ENCODE results near the gene OS9.
"Not testable (repeated sequence)": the region's sequence is repeated elsewhere in the genome, so short reads cannot be mapped to it uniquely, and the experiment has no call there.

The OS9 gene

DNA sequence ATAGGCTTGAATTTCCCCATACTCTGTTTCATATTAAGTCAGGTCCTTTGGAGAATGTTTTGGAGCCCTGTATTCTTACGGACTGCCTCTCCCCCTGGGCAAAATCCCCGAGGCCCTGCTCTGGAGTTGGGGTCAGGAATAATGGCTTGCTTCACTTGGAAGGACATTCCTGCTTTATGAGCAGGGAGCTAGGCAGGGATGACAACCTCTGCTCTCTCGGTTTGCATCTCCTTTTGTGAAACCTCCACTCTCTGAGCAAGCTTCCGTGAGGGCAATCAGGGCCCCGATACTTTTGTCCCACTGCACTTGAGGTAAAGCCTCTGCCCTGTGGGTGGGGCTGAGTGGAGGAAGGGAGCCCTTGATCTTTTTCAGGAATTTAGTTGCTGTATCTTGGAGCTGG lies 19.3 kb downstream of the OS9 start:
- no peaks in the 10 kb centered on the region for H3K4me1 ChIP-seq (ENCODE audit: insufficient read depth, low read length)
- no peaks in the 10 kb centered on the region for H3K9me3 ChIP-seq (ENCODE audit: control insufficient read depth, insufficient read depth, low read length)
- H3K36me3 ChIP-seq (ENCODE audit: insufficient read depth, low read length): peaks cover 4% of the 10 kb centered on the region; the same call in 1 of the 2 replicates
- no peak overlapping the region for H3K9ac ChIP-seq (ENCODE audit: low read depth, low read length)

DNA sequence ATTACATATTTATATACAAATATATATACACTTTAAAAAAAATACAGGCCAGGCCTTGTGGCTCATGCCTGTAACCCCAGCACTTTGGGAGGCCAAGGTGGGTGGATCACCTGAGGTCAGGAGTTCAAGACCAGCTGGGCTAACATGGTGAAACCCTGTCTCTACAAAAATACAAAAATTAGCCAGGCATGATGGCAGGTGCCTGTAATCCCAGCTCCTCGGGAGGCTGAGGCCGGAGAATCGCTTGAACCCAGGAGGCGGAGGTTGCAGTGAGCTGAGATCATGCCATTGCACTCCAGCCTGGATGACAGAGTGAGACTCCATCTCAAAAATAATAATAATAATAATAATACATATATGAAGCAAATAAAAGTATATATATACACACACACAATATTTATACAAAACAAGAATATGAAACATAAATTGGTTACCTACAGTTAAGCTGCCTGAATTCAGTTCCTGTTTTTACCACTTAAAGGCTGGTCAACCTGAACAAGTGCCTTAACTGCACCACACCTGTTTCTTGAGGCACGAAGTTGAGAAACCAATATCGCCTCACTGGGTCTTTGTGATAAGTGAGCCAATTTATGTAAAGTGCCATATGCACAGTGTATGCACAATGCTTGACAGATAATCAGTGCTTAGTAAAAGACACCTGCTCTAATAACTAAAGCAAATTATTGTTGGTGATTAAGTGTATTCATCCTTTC lies 21.3 kb downstream of the OS9 start:
- not testable (repeated sequence) for H3K4me1 ChIP-seq (ENCODE audit: insufficient read depth, low read length); H3K9me3 ChIP-seq (ENCODE audit: control insufficient read depth, insufficient read depth, low read length); H3K9ac ChIP-seq (ENCODE audit: low read depth, low read length); H3K36me3 ChIP-seq (ENCODE audit: insufficient read depth, low read length)

DNA sequence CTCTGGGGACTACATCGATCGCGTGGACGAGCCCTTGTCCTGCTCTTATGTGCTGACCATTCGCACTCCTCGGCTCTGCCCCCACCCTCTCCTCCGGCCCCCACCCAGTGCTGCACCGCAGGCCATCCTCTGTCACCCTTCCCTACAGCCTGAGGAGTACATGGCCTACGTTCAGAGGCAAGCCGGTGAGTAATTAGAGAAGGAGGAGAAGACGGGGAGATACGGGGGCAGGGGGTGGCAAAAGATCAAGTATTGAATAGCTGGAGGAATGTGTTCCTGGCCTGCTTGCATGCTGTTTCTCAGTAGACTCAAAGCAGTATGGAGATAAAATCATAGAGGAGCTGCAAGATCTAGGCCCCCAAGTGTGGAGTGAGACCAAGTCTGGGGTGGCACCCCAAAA lies 21.9 kb downstream of the OS9 start:
- Histone ChIP-seq H3K36me3 (ENCODE audit: insufficient read depth, low read length) (peaks cover 4% of the 10 kb centered on the region; the same call in 1 of the 2 replicates), H3K4me1 (ENCODE audit: insufficient read depth, low read length) (no peaks in the 10 kb centered on the region), H3K9ac (ENCODE audit: low read depth, low read length) (no peak overlapping the region)

DNA sequence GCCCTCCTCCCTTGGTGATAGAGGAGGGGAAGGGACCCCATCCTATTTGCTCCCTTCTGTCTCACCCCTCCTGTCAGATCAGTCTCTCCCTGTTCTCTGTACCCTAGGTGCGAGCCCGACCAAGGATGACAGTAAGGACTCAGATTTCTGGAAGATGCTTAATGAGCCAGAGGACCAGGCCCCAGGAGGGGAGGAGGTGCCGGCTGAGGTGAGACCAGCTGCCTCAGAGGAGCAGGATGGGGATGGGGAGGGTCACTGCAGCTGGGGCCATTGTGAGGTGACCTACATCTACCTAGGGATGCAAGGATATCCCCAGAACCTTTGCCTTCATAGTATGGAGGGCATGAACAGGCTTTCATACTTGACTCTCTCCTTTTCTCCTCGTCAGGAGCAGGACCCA lies 22.4 kb downstream of the OS9 start:
- Histone ChIP-seq H3K9ac (ENCODE audit: low read depth, low read length) (no peak overlapping the region), H3K4me1 (ENCODE audit: insufficient read depth, low read length) (no peaks in the 10 kb centered on the region), H3K9me3 (ENCODE audit: control insufficient read depth, insufficient read depth, low read length) (no peaks in the 10 kb centered on the region), H3K36me3 (ENCODE audit: insufficient read depth, low read length) (peaks cover 4% of the 10 kb centered on the region; the same call in 1 of the 2 replicates)

More for the DNA sequence above, 21.9 kb downstream of the OS9 start:
- no peaks in the 10 kb centered on the region for H3K9me3 ChIP-seq (ENCODE audit: control insufficient read depth, insufficient read depth, low read length)

DNA sequence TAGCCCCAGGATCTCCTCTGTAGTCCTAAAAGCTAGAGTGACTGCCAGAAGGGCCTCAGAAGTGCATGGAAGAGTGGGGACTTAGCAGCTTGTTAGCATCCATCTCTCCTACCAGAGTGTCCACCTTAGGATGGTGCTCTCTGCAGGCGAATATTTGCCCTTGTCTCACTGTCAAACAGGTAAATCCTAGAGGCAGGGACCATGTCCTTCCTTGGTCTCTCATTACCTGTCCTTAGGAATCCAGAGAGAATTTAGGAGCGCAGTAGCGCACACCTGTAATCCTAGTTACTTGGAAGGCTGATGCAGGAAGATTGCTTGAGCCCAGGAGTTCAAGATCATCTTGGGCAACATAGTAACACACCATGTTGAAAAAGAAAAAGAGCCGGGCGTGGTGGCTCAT lies 23.2 kb downstream of the OS9 start:
- H3K4me1 ChIP-seq (ENCODE audit: insufficient read depth, low read length): no peaks in the 10 kb centered on the region
- H3K9me3 ChIP-seq (ENCODE audit: control insufficient read depth, insufficient read depth, low read length): no peaks in the 10 kb centered on the region
- peaks cover 4% of the 10 kb centered on the region; the same call in 1 of the 2 replicates for H3K36me3 ChIP-seq (ENCODE audit: insufficient read depth, low read length)
- no peak overlapping the region for H3K9ac ChIP-seq (ENCODE audit: low read depth, low read length)

DNA sequence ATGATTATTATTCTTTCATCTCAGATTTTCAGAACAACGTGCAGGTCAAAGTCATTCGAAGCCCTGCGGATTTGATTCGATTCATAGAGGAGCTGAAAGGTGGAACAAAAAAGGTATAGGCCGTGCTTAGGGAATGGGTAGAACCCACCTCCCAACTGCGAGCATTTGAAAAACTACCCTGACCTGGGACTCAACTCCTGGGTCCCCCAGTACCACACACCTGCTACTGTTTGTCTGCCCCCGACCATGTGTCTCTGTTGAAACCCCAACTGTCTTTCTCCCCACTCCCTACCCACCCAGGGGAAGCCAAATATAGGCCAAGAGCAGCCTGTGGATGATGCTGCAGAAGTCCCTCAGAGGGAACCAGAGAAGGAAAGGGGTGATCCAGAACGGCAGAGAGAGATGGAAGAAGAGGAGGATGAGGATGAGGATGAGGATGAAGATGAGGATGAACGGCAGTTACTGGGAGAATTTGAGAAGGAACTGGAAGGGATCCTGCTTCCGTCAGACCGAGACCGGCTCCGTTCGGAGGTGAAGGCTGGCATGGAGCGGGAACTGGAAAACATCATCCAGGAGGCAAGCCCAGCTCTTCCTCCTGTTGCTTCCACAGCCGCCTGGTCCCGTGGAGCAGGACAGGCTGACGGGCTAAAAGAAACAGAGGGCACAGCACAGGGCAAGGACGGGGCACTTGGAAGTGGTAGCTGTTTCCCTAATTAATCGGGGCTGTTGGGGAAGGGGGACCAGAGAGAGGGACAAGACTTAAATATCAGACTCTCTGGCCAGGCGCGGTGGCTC lies 24.1 kb downstream of the OS9 start:
- no peaks in the 10 kb centered on the region for H3K9me3 ChIP-seq (ENCODE audit: control insufficient read depth, insufficient read depth, low read length)
- no peak overlapping the region for H3K9ac ChIP-seq (ENCODE audit: low read depth, low read length)
- peaks cover 1% of the 10 kb centered on the region; the same call in 1 of the 2 replicates for H3K4me1 ChIP-seq (ENCODE audit: insufficient read depth, low read length)
- peaks cover 4% of the 10 kb centered on the region; the same call in 1 of the 2 replicates for H3K36me3 ChIP-seq (ENCODE audit: insufficient read depth, low read length)

DNA sequence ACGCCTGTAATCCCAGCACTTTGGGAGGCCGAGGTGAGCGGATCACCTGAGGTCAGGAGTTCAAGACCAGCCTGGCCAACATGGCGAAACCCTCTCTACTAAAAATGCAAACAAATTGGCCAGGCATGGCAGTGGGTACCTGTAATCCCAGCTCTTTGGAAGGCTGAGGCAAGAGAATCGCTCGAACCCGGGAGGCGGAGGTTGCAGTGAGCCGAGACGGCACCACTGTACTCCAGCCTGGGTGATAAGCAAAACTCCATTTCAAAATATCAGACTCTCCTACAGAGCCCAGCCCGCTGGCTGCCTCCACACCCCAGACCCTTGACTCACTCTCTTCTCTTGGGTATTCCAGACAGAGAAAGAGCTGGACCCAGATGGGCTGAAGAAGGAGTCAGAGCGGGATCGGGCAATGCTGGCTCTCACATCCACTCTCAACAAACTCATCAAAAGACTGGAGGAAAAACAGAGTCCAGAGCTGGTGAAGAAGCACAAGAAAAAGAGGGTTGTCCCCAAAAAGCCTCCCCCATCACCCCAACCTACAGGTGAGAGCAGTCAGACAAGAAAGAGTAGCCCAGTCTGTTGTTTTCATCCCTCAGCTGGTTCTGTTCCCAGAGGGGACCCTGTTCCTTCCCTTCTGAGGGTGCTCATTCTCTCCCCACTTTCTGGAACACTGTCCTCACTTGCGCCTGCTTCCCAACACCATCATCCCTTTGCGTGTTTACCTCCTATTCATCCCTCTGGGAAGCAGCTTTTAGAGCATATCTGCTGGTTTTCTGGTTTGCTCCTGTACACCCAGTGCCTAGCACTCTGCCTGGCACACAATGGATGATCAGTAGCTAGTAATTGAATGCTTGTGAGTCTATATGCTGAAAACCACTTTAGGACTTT lies 25.0 kb downstream of the OS9 start:
- no peaks in the 10 kb centered on the region for H3K9me3 ChIP-seq (ENCODE audit: control insufficient read depth, insufficient read depth, low read length)
- peaks cover 4% of the 10 kb centered on the region; the same call in 1 of the 2 replicates for H3K4me1 ChIP-seq (ENCODE audit: insufficient read depth, low read length)
- no peak overlapping the region for H3K9ac ChIP-seq (ENCODE audit: low read depth, low read length)
- peaks cover 4% of the 10 kb centered on the region; the same call in 1 of the 2 replicates for H3K36me3 ChIP-seq (ENCODE audit: insufficient read depth, low read length)

DNA sequence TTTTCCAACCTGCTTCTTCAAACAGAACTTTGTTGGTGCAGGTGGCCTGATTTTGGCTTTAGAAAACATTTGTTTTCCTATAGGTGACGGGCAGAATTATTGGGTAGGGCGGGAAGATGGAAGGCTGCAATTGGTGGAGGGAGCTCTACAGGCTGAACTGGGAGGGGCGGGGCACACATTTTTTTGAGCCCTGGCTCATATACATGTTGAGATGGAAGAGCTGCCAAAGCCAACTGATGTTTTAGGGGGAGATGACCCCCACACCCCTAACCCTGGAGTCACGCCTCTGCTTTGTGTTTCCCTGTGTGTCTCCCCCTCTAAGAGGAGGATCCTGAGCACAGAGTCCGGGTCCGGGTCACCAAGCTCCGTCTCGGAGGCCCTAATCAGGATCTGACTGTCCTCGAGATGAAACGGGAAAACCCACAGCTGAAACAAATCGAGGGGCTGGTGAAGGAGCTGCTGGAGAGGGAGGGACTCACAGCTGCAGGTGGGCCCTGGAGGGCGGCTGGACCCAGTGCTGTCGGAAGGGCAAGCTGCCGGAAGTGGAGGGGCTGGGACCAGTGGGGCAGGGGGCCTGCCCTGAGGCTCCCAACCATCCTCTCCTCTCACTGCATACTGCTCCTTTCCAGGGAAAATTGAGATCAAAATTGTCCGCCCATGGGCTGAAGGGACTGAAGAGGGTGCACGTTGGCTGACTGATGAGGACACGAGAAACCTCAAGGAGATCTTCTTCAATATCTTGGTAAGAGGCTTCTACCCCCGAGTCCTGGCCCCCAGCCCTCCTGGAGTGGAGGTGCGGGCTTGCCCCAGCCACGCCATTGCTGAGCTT lies 26.1 kb downstream of the OS9 start:
- peaks cover 4% of the 10 kb centered on the region; the same call in 1 of the 2 replicates for H3K4me1 ChIP-seq (ENCODE audit: insufficient read depth, low read length)
- no peak overlapping the region for H3K9ac ChIP-seq (ENCODE audit: low read depth, low read length)
- H3K9me3 ChIP-seq (ENCODE audit: control insufficient read depth, insufficient read depth, low read length): no peaks in the 10 kb centered on the region
- peaks cover 4% of the 10 kb centered on the region; the same call in 1 of the 2 replicates for H3K36me3 ChIP-seq (ENCODE audit: insufficient read depth, low read length)

DNA sequence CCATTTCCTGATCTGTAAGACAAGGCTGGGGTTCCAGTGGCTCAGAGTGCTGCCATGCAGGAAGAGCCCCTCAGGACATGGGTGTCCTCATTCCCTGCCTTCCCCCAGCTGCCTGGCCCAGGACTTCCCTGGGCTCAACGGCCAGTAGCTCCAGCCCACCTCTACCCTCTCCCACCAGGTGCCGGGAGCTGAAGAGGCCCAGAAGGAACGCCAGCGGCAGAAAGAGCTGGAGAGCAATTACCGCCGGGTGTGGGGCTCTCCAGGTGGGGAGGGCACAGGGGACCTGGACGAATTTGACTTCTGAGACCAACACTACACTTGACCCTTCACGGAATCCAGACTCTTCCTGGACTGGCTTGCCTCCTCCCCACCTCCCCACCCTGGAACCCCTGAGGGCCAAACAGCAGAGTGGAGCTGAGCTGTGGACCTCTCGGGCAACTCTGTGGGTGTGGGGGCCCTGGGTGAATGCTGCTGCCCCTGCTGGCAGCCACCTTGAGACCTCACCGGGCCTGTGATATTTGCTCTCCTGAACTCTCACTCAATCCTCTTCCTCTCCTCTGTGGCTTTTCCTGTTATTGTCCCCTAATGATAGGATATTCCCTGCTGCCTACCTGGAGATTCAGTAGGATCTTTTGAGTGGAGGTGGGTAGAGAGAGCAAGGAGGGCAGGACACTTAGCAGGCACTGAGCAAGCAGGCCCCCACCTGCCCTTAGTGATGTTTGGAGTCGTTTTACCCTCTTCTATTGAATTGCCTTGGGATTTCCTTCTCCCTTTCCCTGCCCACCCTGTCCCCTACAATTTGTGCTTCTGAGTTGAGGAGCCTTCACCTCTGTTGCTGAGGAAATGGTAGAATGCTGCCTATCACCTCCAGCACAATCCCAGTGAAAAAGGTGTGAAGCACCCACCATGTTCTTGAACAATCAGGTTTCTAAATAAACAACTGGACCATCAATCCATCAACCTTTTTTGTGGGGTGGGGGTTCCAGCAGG lies 27.0 kb downstream of the OS9 start:
- Histone ChIP-seq H3K9ac (ENCODE audit: low read depth, low read length) (no peak overlapping the region), H3K4me1 (ENCODE audit: insufficient read depth, low read length) (peaks cover 4% of the 10 kb centered on the region; the same call in 1 of the 2 replicates), H3K9me3 (ENCODE audit: control insufficient read depth, insufficient read depth, low read length) (no peaks in the 10 kb centered on the region), H3K36me3 (ENCODE audit: insufficient read depth, low read length) (peaks cover 4% of the 10 kb centered on the region; the same call in 1 of the 2 replicates)

DNA sequence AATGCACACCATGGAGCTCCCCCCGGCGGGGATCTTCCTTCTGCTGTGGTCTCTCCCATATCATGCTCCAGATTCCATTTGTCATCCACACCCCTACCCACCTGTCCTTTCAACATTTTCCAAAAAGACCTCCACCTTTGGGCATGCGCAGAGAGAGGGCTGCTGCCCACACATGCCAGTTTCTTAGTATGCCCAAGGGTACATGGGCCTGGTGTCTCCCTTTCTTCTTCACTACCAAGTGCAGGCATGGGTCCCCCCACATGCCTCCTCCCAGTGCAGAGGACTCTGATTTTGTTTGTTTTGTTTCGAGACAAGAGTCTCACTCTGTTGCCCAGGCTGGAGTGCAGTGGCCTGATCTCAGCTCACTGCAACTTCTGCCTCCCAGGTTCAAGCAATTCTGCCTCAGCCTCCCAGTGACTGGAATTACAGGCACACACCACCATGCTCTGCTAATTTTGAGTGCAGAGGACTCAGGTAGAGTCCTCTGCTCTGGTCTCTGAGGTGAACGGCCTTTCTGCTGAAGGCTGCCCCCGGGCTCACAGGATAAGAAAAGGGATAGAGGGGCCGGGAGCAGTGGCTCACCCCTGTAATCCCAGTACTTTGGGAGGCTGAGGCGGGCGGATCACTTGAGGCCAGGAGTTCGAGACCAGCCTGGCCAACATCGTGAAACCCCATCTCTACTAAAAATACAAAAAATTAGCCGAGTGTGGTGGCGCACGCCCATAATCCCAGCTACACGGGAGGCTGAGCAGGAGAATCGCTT lies 28.1 kb downstream of the OS9 start:
- not testable (repeated sequence) for H3K36me3 ChIP-seq (ENCODE audit: insufficient read depth, low read length); H3K9ac ChIP-seq (ENCODE audit: low read depth, low read length); H3K9me3 ChIP-seq (ENCODE audit: control insufficient read depth, insufficient read depth, low read length); H3K4me1 ChIP-seq (ENCODE audit: insufficient read depth, low read length)

DNA sequence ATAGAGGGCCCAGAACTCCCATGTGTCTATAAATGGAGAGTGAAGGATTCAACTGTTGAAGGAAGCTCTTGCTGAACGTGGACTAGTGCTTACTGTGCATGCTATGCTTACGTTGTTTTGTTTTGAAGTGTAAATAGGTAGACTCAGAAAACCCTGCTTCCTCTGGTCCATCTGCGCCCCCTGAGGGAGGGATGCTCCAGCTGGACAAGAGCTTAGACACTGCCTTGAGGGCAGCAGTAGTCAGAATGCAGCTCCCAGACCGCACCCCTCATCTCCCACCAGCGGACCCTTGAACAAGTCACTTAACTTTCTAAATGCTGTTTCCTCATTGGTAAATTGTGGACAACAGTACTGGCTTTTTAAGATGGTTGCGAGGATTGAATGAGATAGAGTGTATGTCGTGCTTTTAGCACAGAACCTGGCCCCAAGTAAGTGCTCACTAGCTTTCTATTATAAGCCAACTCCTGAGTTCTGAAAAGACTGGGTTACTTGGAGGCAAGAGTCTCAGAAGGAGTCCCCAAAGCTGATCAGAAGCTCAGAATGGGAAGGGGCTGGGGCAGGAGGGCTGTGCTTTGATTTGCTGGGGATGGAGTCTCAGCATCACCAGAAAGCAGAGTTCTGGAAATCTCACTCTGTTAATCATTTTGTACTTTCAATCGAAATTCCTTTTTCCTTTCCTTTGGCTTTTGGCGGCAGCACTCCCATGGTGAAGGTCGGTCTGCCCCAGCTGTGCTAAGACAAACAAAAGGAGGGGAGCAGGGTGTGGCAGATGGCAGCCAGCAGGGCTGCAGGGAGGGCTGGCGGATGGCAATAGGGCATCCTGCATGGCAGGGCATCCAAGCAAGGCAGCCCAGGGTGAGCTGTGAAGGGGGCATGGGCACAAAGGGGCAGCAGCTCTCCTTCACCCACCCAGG lies 29.0 kb downstream of the OS9 start:
- no peaks in the 10 kb centered on the region for H3K9me3 ChIP-seq (ENCODE audit: control insufficient read depth, insufficient read depth, low read length)
- no peaks in the 10 kb centered on the region for H3K36me3 ChIP-seq (ENCODE audit: insufficient read depth, low read length)
- H3K9ac ChIP-seq (ENCODE audit: low read depth, low read length): no peak overlapping the region
- peaks cover 4% of the 10 kb centered on the region; the same call in 1 of the 2 replicates for H3K4me1 ChIP-seq (ENCODE audit: insufficient read depth, low read length)
